OCI-LY1 (cell line): ENCODE data around the gene TMEM131.

Experiments used
- H2AFZ ChIP-seq: fragments of 200-600 bp; sonication (generic), shearing (Covaris generic); 2 replicates; pipeline ENCODE4 v1.6.0; 2014; ENCODE audit warnings: antibody characterized with exemption, mild to moderate bottlenecking, low read length
- H3F3A ChIP-seq: fragments of 200-600 bp; sonication (generic), shearing (Covaris generic); 2 replicates; pipeline ENCODE4 v1.6.0; 2014; ENCODE audit warnings: mild to moderate bottlenecking, antibody characterized with exemption, low read length, moderate library complexity; ENCODE audit not compliant: insufficient read depth
- H3K27ac ChIP-seq: fragments of 200-600 bp; sonication (generic); 2 replicates; pipeline ENCODE4 v1.5.1; 2014; ENCODE audit warnings: low read length, mixed run types, mild to moderate bottlenecking, low read depth; ENCODE audit not compliant: poor library complexity, severe bottlenecking
- H3K27me3 ChIP-seq: fragments of 200-600 bp; sonication (generic); 2 replicates; pipeline ENCODE4 v1.6.0; 2014; ENCODE audit warnings: antibody characterized with exemption, mild to moderate bottlenecking, low read length, moderate library complexity; ENCODE audit not compliant: insufficient read depth
- H3K36me3 ChIP-seq: fragments of 200-600 bp; sonication (generic); 2 replicates; pipeline ENCODE4 v1.6.1; 2014; ENCODE audit warnings: mild to moderate bottlenecking, antibody characterized with exemption, low read length, moderate library complexity, mixed read lengths; ENCODE audit not compliant: insufficient read depth
- H3K4me1 ChIP-seq: fragments of 200-600 bp; sonication (generic); 2 replicates; pipeline ENCODE4 v1.5.1; 2014; ENCODE audit warnings: mild to moderate bottlenecking, low read length, moderate library complexity; ENCODE audit not compliant: insufficient read depth, severe bottlenecking
- H3K4me2 ChIP-seq: fragments of 200-600 bp; sonication (generic), shearing (Covaris generic); 2 replicates; pipeline ENCODE4 v1.6.1; 2014; ENCODE audit warnings: low read length
- H3K4me3 ChIP-seq: fragments of 200-600 bp; sonication (generic); 2 replicates; pipeline ENCODE4 v1.5.1; 2014; ENCODE audit warnings: low read length, low read depth, mild to moderate bottlenecking, mixed read lengths; ENCODE audit not compliant: poor library complexity, severe bottlenecking
- H3K79me2 ChIP-seq: fragments of 200-600 bp; shearing (Covaris generic); 2 replicates; pipeline ENCODE4 v1.6.1; 2016; ENCODE audit warnings: mixed run types, low read length, mixed read lengths; ENCODE audit not compliant: insufficient read depth
- H3K9ac ChIP-seq: fragments of 200-600 bp; sonication (generic), shearing (Covaris generic); 2 replicates; pipeline ENCODE4 v1.6.1; 2014; ENCODE audit warnings: mild to moderate bottlenecking, low read length, mixed read lengths
- H3K9me2 ChIP-seq: fragments of 200-600 bp; sonication (generic), shearing (Covaris generic); 2 replicates; pipeline ENCODE4 v1.6.1; 2014; ENCODE audit warnings: low read depth, mild to moderate bottlenecking, low read length, mixed read lengths
- H3K9me3 ChIP-seq: fragments of 200-600 bp; shearing (Covaris generic); 2 replicates; pipeline ENCODE4 v1.6.1; 2014; ENCODE audit warnings: low read length, mixed read lengths
- H4K20me1 ChIP-seq: fragments of 200-600 bp; sonication (generic), shearing (Covaris generic); 2 replicates; pipeline ENCODE4 v1.6.0; 2016; ENCODE audit warnings: mild to moderate bottlenecking, low read length; ENCODE audit not compliant: insufficient read depth
- EZH2 ChIP-seq: fragments of 200-600 bp; sonication (generic), shearing (Covaris generic); IDR thresholded peaks from 2 replicates; pipeline ENCODE4 v1.8.0; 2017; ENCODE audit warnings: borderline replicate concordance, mixed run types, mild to moderate bottlenecking, antibody characterized with exemption, low read length, moderate library complexity, mixed read lengths
- TF ChIP-seq, protein P1 (sequence below): fragments of 200-600 bp; sonication (generic), shearing (Covaris generic); IDR thresholded peaks from 2 replicates; pipeline ENCODE4 v1.5.1; 2017; ENCODE audit warnings: mild to moderate bottlenecking, antibody characterized with exemption, low read length, moderate library complexity, mixed read lengths

TMEM131 gene

DNA sequence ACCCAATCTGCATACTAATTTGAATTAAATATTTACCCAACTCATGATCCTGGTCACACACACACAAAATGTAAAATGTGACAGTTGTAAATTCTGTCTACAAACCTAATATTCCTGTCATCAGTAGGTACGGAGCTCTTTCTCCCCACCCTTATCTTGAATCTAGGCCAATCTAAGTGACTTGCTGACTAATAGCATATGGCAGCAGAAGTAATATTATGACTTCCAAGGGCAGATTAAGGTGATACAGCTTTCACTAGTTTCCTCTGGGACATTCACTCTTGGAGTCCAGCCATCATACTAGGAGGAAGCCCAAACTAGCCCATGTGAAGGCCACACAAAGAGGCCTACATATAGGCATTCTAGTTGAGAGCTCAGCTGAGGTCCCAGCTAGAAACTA lies 89.4 kb downstream of the TMEM131 start:
- peaks cover 27% of the 10 kb centered on the region for H3K4me1 ChIP-seq
- no peaks in the 10 kb centered on the region for H4K20me1 ChIP-seq
- H3K9me3 ChIP-seq: peaks cover 3% of the 10 kb centered on the region; the same call in 1 of the 2 replicates
- no peaks in the 10 kb centered on the region for H3F3A ChIP-seq
- H3K9me2 ChIP-seq: no peaks in the 10 kb centered on the region
- H3K4me3 ChIP-seq: no peak overlapping the region
- no peaks in the 10 kb centered on the region for H3K79me2 ChIP-seq
- peaks cover 23% of the 10 kb centered on the region for H3K36me3 ChIP-seq
- H3K9ac ChIP-seq: no peak overlapping the region
- no peak overlapping the region for H3K4me2 ChIP-seq
- TF ChIP-seq EZH2: no peak
- TF ChIP-seq, protein P1, sequence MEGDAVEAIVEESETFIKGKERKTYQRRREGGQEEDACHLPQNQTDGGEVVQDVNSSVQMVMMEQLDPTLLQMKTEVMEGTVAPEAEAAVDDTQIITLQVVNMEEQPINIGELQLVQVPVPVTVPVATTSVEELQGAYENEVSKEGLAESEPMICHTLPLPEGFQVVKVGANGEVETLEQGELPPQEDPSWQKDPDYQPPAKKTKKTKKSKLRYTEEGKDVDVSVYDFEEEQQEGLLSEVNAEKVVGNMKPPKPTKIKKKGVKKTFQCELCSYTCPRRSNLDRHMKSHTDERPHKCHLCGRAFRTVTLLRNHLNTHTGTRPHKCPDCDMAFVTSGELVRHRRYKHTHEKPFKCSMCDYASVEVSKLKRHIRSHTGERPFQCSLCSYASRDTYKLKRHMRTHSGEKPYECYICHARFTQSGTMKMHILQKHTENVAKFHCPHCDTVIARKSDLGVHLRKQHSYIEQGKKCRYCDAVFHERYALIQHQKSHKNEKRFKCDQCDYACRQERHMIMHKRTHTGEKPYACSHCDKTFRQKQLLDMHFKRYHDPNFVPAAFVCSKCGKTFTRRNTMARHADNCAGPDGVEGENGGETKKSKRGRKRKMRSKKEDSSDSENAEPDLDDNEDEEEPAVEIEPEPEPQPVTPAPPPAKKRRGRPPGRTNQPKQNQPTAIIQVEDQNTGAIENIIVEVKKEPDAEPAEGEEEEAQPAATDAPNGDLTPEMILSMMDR: no peak
- H3K27ac ChIP-seq: no peak overlapping the region
- H2AFZ ChIP-seq: no peak overlapping the region
- H3K27me3 ChIP-seq: no peaks in the 10 kb centered on the region

DNA sequence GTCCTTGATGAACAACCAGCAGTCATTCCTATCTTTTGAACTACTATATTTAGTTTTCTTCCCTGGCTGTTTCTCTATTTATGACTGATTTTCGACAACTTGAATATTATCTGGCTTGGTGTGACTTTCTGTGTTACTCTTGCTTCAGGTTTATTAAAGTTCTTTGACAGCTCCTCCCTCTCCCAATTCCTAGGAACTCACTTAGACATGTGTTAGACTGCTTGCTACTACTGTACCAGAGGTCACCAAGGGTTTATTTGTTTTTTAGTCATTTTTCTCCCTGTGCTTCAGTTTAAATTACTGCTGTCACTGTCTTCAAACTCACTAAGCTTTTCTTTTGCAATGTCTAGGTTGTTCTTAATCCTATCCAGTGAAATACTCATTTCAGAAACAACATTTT lies 90.5 kb downstream of the TMEM131 start:
- H3K4me1 ChIP-seq: peaks cover 26% of the 10 kb centered on the region
- H3K4me3 ChIP-seq: no peak overlapping the region
- no peak overlapping the region for H2AFZ ChIP-seq
- no peaks in the 10 kb centered on the region for H3K9me2 ChIP-seq
- no peak overlapping the region for H3K9ac ChIP-seq
- peaks cover 13% of the 10 kb centered on the region for H3K36me3 ChIP-seq
- no peak overlapping the region for H3K4me2 ChIP-seq
- H3K9me3 ChIP-seq: peaks cover 2% of the 10 kb centered on the region; the same call in 1 of the 2 replicates
- TF ChIP-seq EZH2: no peak
- TF ChIP-seq, protein P1: no peak
- H3K79me2 ChIP-seq: no peaks in the 10 kb centered on the region
- no peaks in the 10 kb centered on the region for H3F3A ChIP-seq
- no peaks in the 10 kb centered on the region for H3K27me3 ChIP-seq
- no peak overlapping the region for H3K27ac ChIP-seq
- H4K20me1 ChIP-seq: no peaks in the 10 kb centered on the region

DNA sequence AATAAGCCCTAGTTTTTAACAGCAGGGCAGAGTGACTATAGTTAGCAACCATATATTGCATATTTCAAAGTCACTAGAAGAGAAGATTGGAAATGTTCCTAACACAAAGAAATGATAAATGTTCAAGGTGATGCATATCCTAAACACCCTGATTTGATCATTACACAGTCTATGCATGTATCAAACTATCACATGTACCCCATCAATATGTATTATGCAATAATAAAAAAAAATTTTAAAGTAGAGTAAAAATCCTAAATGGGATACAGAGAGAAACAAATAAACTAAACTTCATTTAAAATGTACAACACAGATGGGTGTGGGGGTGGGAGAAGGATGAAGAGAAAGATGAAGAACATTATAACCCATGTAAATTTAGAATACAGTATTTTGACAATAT lies 93.9 kb downstream of the TMEM131 start:
- no peak overlapping the region for H3K9ac ChIP-seq
- H3K9me3 ChIP-seq: 0 out of 2 replicates have a peak, but pooled peaks cover 6% of the 10 kb centered on the region
- no peaks in the 10 kb centered on the region for H3F3A ChIP-seq
- no peak overlapping the region for H3K4me2 ChIP-seq
- H3K27me3 ChIP-seq: no peaks in the 10 kb centered on the region
- no peak overlapping the region for H2AFZ ChIP-seq
- H3K79me2 ChIP-seq: no peaks in the 10 kb centered on the region
- no peaks in the 10 kb centered on the region for H3K9me2 ChIP-seq
- TF ChIP-seq EZH2: no peak
- TF ChIP-seq, protein P1: no peak
- H3K4me1 ChIP-seq: no peaks in the 10 kb centered on the region
- no peak overlapping the region for H3K4me3 ChIP-seq
- H4K20me1 ChIP-seq: no peaks in the 10 kb centered on the region
- H3K36me3 ChIP-seq: peaks cover 16% of the 10 kb centered on the region
- no peak overlapping the region for H3K27ac ChIP-seq
